Panc1 (cell line): ENCODE results near the gene CYP2A6.
"Not testable (repeated sequence)": the region's sequence is repeated elsewhere in the genome, so short reads cannot be mapped to it uniquely, and the experiment has no call there.

Experiments used
- POLR2AphosphoS5 ChIP-seq: IDR thresholded peaks from 2 replicates; pipeline ENCODE4 v1.6.1; 2012; ENCODE audit warnings: mild to moderate bottlenecking, low read depth, low read length, moderate library complexity
- SIN3A ChIP-seq: IDR thresholded peaks from 2 replicates; pipeline ENCODE4 v1.6.1; 2012; ENCODE audit warnings: low read depth, mild to moderate bottlenecking, low read length, moderate library complexity, borderline replicate concordance; ENCODE audit not compliant: insufficient read depth
- TCF7L2 ChIP-seq: IDR thresholded peaks from 2 replicates; pipeline ENCODE4 v1.6.1; 2011; ENCODE audit warnings: mild to moderate bottlenecking, low read depth, low read length, inconsistent platforms
- TF ChIP-seq, protein P1 (sequence below), 2 experiments: IDR thresholded peaks; 2 replicates each; pipeline ENCODE4 v1.6.1; 2011 to 2012; ENCODE audit warnings: low read depth in 2 of 2, control low read depth in 1 of 2, low read length in 1 of 2, mild to moderate bottlenecking in 1 of 2, moderate library complexity in 1 of 2; ENCODE audit not compliant: insufficient read depth in 1 of 2
- TF ChIP-seq, protein P2 (sequence below): fragments of 450-650 bp; IDR thresholded peaks from 2 replicates; pipeline ENCODE4 v1.5.1; 2017; ENCODE audit warnings: mild to moderate bottlenecking

DNA sequence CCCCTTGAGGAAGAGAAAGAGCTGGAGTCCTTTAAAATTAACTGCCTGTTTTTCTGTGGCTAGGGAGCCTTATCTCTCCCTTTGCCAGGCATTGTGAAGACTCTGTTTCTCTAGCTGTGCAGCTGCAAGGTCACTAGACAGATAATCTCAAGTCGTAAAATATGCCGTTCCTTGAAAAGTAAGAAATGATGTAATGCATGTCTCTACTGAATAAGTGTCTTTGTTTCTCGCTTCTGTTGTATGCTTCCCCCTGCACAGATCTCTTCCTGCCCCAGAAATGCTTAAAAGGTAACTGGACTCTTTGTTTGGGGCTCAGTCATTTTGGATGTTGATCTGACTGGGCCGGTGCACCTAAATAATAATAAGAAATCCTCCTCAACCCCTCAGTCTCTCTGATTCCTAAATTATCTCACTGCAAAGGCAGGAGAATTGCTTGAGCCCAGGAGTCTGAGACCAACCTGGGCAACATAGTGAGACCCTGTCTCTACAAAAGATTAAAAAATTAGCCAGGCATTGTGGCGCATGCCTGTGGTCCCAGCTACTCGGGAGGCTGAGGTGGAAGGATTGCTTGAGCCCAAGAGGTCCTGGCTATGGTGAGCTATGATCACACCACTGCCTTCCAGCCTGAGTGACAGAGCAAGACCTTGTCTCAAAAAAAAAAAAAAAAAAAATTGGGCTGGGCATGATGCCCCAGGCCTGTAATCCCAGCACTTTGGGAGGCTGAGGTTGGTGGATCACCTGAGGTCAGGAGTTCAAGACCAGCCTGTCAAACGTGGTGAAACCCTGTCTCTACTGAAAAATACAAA, 16.3 kb downstream of the CYP2A6 start:
- TF ChIP-seq, protein P1, sequence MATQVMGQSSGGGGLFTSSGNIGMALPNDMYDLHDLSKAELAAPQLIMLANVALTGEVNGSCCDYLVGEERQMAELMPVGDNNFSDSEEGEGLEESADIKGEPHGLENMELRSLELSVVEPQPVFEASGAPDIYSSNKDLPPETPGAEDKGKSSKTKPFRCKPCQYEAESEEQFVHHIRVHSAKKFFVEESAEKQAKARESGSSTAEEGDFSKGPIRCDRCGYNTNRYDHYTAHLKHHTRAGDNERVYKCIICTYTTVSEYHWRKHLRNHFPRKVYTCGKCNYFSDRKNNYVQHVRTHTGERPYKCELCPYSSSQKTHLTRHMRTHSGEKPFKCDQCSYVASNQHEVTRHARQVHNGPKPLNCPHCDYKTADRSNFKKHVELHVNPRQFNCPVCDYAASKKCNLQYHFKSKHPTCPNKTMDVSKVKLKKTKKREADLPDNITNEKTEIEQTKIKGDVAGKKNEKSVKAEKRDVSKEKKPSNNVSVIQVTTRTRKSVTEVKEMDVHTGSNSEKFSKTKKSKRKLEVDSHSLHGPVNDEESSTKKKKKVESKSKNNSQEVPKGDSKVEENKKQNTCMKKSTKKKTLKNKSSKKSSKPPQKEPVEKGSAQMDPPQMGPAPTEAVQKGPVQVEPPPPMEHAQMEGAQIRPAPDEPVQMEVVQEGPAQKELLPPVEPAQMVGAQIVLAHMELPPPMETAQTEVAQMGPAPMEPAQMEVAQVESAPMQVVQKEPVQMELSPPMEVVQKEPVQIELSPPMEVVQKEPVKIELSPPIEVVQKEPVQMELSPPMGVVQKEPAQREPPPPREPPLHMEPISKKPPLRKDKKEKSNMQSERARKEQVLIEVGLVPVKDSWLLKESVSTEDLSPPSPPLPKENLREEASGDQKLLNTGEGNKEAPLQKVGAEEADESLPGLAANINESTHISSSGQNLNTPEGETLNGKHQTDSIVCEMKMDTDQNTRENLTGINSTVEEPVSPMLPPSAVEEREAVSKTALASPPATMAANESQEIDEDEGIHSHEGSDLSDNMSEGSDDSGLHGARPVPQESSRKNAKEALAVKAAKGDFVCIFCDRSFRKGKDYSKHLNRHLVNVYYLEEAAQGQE (IDR thresholded peaks at IDR 0.05; ENCODE audit: insufficient read depth in 1 of 2, low read depth in 2 of 2, low read length in 1 of 2): not testable (repeated sequence)
- TF ChIP-seq, protein P2, sequence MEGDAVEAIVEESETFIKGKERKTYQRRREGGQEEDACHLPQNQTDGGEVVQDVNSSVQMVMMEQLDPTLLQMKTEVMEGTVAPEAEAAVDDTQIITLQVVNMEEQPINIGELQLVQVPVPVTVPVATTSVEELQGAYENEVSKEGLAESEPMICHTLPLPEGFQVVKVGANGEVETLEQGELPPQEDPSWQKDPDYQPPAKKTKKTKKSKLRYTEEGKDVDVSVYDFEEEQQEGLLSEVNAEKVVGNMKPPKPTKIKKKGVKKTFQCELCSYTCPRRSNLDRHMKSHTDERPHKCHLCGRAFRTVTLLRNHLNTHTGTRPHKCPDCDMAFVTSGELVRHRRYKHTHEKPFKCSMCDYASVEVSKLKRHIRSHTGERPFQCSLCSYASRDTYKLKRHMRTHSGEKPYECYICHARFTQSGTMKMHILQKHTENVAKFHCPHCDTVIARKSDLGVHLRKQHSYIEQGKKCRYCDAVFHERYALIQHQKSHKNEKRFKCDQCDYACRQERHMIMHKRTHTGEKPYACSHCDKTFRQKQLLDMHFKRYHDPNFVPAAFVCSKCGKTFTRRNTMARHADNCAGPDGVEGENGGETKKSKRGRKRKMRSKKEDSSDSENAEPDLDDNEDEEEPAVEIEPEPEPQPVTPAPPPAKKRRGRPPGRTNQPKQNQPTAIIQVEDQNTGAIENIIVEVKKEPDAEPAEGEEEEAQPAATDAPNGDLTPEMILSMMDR: not testable (repeated sequence)
- TF ChIP-seq SIN3A, POLR2AphosphoS5, TCF7L2: not testable (repeated sequence)
